ENCODE results near the gene MYL6.
A peak's percentile ranks its signal among the peaks of the same experiment; 100 is the strongest.
"Not testable (repeated sequence)": the region's sequence is repeated elsewhere in the genome, so short reads cannot be mapped to it uniquely, and the experiment has no call there.

Gene MYL6

DNA sequence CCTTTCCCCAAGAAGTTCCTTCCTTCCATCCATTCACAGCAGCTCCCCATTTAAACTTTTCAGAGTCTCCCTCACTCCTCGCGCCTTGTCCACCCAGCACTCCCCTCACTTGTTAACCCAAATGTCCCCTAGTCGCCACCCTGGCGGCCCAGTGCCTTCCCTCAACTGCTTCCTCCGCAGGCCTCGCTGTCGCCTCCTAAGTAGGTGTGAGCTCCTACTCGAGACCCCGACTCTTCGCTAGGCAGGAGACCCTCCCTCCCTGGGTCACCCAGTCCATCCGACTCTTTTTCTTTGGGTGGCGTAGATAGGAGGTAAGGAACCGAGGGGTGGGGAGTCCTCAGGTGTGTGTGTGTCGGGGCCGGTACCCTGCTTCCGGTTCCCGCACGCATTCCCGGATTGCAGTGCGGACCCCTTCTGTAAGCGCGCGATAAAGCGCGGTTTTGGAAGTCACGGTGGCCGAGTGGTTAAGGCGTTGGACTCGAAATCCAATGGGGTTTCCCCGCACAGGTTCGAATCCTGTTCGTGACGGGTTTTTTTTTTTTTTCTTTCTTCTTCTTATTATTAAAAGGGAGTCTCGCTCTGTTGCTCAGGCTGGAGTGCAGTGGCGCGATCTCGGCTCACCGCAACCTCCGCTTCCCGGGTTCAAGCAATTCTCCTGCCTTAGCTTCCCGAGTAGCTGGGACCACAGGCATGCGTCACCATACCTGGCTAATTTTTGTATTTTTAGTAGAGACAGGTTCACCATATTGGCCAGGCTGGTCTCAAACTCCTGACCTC is 31.9 kb downstream of the MYL6 start:
- TF ChIP-seq, protein P1, sequence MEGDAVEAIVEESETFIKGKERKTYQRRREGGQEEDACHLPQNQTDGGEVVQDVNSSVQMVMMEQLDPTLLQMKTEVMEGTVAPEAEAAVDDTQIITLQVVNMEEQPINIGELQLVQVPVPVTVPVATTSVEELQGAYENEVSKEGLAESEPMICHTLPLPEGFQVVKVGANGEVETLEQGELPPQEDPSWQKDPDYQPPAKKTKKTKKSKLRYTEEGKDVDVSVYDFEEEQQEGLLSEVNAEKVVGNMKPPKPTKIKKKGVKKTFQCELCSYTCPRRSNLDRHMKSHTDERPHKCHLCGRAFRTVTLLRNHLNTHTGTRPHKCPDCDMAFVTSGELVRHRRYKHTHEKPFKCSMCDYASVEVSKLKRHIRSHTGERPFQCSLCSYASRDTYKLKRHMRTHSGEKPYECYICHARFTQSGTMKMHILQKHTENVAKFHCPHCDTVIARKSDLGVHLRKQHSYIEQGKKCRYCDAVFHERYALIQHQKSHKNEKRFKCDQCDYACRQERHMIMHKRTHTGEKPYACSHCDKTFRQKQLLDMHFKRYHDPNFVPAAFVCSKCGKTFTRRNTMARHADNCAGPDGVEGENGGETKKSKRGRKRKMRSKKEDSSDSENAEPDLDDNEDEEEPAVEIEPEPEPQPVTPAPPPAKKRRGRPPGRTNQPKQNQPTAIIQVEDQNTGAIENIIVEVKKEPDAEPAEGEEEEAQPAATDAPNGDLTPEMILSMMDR (IDR thresholded peaks at IDR 0.05; ENCODE audit: low read depth, low read length, missing control alignments) = no peak
- peak overlapping the region; percentile 80 for H3K4me3 ChIP-seq (replicated peaks; ENCODE audit: low read depth, low read length)
- DNase-seq (ENCODE audit: extremely low read depth, low read depth) = peak; percentile 69

DNA sequence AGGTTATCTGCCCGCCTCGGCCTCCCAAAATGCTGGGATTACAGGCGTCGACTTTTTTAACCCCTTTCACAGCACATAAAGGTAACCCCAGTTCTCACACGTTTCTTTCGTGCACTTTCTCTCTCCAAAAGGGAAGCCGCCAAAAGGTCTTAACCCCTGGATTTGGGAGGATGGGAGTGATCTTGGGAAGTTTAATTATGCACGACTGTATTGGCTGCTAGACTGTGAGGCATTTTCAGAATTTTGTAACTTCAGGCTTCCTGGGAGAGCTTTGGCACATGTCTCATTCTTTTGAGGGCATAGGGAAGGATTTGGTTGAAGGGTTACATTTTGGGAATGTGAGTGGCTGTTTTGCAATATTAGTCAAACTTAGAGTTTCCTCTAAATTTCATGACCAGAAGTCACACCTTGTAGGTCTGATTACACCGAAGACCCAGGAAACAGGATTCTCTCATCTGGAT is 32.6 kb downstream of the MYL6 start:
- TF ChIP-seq, protein P1 (IDR thresholded peaks at IDR 0.05; ENCODE audit: low read depth, low read length, missing control alignments) = no peak
- H3K4me3 ChIP-seq (replicated peaks; ENCODE audit: low read depth, low read length) = peak overlapping the region; percentile 80
- DNase-seq (ENCODE audit: extremely low read depth, low read depth) = no peak

DNA sequence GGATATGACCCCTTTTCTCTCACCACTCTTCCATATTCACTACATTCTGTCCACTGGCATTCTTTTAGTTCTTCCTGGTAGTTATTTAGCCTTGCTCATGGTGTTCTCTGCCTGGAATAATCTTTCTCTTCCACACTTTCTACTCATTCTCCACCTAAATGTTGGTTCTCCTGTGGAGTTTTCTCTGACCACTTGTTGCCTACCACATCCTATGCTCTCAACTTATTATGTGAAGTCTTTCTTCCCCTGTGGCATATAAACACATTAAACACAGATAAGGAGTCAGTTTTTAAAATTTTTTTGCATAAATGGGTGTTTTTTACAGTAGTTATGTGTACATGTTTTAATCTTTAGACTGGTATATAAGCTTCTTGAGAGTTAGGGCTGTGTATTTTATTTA is 34.4 kb downstream of the MYL6 start:
- TF ChIP-seq, protein P1 (IDR thresholded peaks at IDR 0.05; ENCODE audit: low read depth, low read length, missing control alignments) = no peak
- DNase-seq (ENCODE audit: extremely low read depth, low read depth) = no peak
- H3K4me3 ChIP-seq (replicated peaks; ENCODE audit: low read depth, low read length) = no peak overlapping the region

DNA sequence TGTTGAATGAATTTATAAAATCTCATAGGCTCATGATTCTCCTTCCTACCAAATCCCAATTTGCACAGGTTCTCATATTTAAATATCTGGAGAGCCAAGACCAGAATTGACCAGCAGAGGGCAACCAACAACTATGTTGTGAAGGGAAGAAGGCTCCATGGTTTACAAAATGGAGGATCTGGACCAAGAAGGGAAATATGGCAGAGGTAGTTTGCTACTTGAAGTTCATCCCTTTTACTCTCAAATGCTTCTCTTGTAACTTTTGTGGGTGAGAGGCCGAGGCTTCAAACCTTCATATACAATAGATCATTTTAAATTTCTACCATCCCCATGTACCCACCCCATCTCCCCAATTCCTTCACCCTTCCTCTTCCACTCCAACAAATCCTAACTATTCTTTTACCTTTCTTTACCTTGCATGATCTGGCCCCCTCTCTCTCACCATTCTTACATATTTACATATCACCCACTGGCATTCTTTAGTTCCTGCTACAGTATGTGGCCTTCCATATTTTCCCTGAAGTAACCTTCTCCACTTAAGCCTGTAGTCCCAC is 34.9 kb downstream of the MYL6 start:
- no peak overlapping the region for H3K4me3 ChIP-seq (replicated peaks; ENCODE audit: low read depth, low read length)
- DNase-seq (ENCODE audit: extremely low read depth, low read depth) = peak; percentile 67
- TF ChIP-seq, protein P1 (IDR thresholded peaks at IDR 0.05; ENCODE audit: low read depth, low read length, missing control alignments) = peak; percentile 74

DNA sequence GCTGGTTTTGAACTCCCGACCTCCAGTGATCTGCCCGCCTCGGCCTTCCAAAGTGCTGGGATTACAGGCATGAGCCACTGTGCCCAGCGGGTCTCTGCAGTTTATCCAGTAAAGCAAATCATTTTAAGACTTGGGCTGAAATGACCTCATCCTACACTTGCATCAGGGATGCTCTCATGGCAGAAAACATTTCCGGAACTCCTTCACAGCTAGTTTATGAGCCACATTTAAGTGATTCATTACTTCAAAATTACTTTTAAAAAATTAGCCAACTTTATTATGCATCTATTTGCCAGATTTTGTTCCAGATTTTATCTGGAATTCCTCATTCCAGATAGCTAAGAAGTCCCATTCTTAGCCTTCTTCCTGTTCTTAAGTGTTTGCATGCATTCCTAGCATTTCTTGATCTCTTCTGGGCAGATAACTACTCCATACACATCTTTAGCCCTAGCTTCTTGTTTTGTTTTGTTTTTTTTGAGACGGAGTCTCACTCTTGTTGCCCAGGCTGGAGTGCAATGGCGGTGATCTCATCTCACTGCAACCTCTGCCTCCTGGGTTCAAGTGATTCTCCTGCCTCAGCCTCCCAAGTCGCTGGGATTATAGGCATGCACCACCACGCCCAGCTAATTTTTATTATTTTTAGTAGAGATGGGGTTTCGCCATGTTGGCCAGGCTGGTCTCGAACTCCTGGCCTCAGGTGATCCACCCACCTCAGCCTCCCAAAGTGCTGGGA is 38.8 kb downstream of the MYL6 start:
- peak; percentile 85 for DNase-seq (ENCODE audit: extremely low read depth, low read depth)
- not testable (repeated sequence) for H3K4me3 ChIP-seq (replicated peaks; ENCODE audit: low read depth, low read length)

DNA sequence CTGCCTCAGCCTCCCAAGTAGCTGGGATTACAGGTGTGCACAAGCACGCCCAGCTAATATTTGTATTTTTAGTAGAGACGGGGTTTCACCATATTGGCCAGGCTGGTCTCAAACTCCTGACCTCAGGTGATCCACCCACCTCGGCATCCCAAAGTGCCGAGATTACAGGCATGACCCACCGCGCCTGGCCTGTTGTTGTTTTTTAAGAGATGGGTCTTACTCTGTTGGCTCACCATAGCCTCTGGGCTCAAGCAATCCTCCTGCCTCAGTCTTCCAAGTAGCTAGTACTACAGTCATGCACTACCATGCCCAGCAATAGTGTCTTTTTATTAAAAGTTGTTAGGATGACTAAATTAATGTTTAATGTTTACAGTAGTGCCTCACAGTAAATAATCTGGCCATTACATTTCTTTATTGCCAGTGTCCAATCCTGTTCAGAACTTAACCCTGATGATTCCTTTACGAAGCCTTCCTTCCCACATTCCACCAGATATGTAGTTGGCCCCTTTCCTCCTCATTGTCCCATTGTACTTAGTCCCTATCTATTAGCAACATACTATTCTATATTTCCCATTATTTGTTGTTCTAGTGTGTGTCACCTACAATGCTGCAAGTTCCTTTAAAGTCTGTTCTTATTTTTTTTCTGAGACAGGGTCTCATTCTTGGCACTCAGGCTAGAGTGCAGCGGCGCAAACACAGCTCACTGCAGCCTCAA is 39.9 kb downstream of the MYL6 start:
- H3K4me3 ChIP-seq (replicated peaks; ENCODE audit: low read depth, low read length) = no peak overlapping the region
- TF ChIP-seq, protein P1 (IDR thresholded peaks at IDR 0.05; ENCODE audit: low read depth, low read length, missing control alignments) = no peak

More for the DNA sequence above, 39.9 kb downstream of the MYL6 start:
- DNase-seq (ENCODE audit: extremely low read depth, low read depth) = no peak

All from HFF-Myc (cell line).